ENCODE results near the gene HIPK3. TPM values are rescaled to one million over a fixed set of nuclear protein-coding genes. Genes with fewer than 3 reads are reported as not detected.

The HIPK3 gene
- total RNA-seq, 4 donors from 2014 or later: 85.2 to 283 (median 126) TPM

DNA sequence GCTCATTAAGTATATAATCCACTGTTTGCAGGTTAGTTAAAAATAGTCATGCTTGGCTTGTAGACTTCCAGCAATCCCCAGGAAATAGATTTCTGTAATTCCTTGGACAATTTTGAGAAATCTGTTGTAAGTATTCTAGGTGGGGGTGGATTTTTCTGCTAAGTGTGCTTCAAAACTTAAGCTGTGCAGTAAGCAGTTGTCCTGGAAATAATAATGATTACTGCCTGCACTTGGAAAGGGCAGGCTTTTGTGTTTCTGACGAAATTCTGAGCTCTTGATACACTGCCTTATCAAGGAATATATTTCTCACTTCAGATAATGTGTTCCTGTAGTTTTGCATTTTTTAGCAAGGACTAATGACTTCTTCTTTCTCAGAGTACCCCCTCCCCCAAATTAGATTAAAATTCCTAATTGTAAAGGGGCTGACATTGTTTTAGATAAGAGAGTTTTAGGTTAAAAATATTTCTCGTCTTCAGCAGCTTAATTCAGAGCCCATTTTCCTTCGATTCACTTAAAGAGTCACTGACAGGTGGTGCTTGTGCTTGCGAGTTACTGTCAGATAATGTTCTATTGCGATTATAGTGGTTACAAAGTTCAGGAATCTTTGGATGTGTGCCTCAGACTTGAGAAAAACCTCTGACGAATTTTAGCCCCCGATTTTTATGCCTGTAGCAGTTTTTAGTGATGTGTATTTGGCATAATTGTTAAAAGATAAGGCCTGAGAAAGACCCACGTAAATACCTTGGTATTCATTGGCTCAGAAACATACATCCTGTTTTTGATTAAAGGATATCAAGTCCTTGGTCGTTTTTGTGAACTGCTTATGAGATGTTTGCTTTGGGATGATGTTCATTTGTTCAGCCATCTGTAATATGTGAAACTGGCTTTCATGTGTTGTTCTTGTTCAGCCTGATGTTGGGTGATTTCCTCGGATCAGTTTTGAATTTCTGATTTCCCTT lies 120.5 kb downstream of the HIPK3 start:
- TF ChIP-seq, protein P1, sequence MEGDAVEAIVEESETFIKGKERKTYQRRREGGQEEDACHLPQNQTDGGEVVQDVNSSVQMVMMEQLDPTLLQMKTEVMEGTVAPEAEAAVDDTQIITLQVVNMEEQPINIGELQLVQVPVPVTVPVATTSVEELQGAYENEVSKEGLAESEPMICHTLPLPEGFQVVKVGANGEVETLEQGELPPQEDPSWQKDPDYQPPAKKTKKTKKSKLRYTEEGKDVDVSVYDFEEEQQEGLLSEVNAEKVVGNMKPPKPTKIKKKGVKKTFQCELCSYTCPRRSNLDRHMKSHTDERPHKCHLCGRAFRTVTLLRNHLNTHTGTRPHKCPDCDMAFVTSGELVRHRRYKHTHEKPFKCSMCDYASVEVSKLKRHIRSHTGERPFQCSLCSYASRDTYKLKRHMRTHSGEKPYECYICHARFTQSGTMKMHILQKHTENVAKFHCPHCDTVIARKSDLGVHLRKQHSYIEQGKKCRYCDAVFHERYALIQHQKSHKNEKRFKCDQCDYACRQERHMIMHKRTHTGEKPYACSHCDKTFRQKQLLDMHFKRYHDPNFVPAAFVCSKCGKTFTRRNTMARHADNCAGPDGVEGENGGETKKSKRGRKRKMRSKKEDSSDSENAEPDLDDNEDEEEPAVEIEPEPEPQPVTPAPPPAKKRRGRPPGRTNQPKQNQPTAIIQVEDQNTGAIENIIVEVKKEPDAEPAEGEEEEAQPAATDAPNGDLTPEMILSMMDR (IDR thresholded peaks at IDR 0.05 in 4 of 5, conservative IDR thresholded peaks at IDR 0.05 in 1 of 5): no peak
- TF ChIP-seq POLR2A (IDR thresholded peaks at IDR 0.05): no peak
- Histone ChIP-seq H3K4me1 (no peaks in the 10 kb centered on the region), H3K36me3 (no peaks in the 10 kb centered on the region), H3K27me3 (peaks cover 8 to 20% (median 11%) of the 10 kb centered on the region in 3 donors), H3K4me3 (no peak overlapping the region), H3K9me3 (no peaks in the 10 kb centered on the region), H3K27ac (no peak overlapping the region)
- in situ Hi-C loops (cut with MboI; ENCODE audit: low sequenced_read_pairs in 4 of 4) (no loop called here), intact Hi-C loops (cut with DNase I; ENCODE audit: low total_unique reads) (no loop called here)
- ATAC-seq (no peak), DNase-seq (no peak)

DNA sequence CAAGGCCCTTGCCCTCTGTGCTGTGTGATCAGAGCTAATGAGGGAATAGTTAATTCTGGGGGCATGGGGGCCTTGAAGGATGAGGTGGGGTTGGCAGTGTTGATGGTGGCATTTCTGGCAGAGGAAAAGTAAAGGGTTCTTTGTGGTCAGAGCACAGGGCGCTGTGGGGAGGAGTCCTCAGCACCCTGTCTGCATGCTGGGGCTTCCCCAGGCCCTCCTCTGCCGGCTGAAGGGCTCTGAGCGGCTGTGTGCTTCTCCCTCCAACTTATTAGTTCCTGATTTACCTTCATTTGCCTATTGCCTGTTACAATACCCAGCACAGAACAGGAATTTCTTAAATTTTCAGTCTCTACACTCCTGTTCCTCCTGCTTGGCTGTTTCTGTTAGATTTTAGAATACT lies 122.8 kb downstream of the HIPK3 start:
- in situ Hi-C loops (cut with MboI; ENCODE audit: low sequenced_read_pairs in 4 of 4): no loop called here
- H3K9me3 ChIP-seq: no peaks in the 10 kb centered on the region
- H3K36me3 ChIP-seq: no peaks in the 10 kb centered on the region
- DNase-seq (no peak), ATAC-seq (no peak)
- no peak overlapping the region for H3K27ac ChIP-seq
- no peak overlapping the region for H3K4me3 ChIP-seq
- H3K27me3 ChIP-seq: peaks cover 0 to 13% (median 8%) of the 10 kb centered on the region in 3 donors
- intact Hi-C loops (cut with DNase I; ENCODE audit: low total_unique reads): no loop called here
- no peak for TF ChIP-seq POLR2A (IDR thresholded peaks at IDR 0.05)
- TF ChIP-seq, protein P1 (IDR thresholded peaks at IDR 0.05 in 4 of 5, conservative IDR thresholded peaks at IDR 0.05 in 1 of 5): no peak
- no peaks in the 10 kb centered on the region for H3K4me1 ChIP-seq

DNA sequence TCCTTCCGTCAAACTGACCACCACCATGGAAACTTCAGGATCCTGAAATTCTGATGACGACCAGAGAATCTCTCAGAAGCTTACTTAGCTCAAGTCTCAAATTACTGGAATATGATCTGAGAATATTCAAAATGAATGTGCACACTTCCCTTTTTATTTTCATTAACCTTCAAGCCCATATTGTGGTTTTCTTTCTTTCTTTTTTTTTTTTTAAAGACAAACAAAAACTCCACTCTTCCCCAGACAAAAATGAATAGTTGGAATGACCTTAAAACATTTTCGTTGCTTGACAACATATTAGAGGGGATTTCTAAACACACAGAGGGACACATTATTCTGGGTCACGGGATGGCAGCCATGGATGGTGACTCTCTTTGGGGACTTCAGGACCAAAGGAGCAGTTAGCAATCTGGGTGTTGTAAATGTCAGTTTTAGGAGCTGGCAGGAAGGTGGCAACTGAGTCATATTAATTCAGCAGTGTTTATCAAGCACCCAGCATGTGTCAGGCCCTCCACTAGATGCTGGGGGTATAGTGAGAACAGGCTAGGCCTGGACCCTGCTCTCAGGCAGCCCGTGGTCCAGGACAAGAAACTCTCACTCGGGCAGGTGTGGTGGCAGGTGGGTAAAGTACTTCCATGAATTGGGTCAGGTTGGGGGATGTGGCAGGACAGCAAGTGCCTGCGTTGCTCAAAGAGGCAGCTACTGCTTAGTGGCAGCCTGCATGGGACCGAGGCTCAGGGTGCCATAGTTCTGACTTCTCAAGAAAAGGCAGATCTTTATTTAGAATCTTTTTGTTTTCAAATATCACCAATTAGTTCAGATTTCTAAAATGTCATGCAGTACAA lies 126.1 kb downstream of the HIPK3 start:
- no peak for TF ChIP-seq POLR2A (IDR thresholded peaks at IDR 0.05)
- TF ChIP-seq, protein P1 (IDR thresholded peaks at IDR 0.05 in 4 of 5, conservative IDR thresholded peaks at IDR 0.05 in 1 of 5): no peak
- Histone ChIP-seq H3K27me3 (peaks cover 0 to 7% (median 0%) of the 10 kb centered on the region in 3 donors), H3K9me3 (peaks cover 0 to 4% (median 0%) of the 10 kb centered on the region in 3 donors), H3K27ac (no peak overlapping the region), H3K36me3 (no peaks in the 10 kb centered on the region), H3K4me3 (no peak overlapping the region), H3K4me1 (no peaks in the 10 kb centered on the region)
- intact Hi-C loops (cut with DNase I; ENCODE audit: low total_unique reads) (no loop called here), in situ Hi-C loops (cut with MboI; ENCODE audit: low sequenced_read_pairs in 4 of 4) (no loop called here)
- DNase-seq: no peak
- ATAC-seq: no peak

DNA sequence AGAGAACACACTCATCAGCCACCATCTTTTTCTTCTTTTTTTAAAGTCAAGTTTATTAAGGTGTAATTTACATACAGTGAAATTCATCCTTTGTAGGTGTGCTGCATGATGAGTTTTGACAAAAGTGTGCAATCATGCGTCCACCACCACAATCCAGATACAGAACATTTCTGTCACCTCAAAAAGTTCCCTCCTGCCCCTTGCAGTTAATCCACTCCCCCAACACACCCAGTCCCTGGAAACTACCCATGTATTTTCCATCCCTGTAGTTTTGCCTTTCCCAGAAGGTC lies 126.7 kb downstream of the HIPK3 start:
- Histone ChIP-seq H3K9me3 (peaks cover 0 to 4% (median 0%) of the 10 kb centered on the region in 3 donors), H3K36me3 (no peaks in the 10 kb centered on the region), H3K27me3 (peaks cover 0 to 7% (median 0%) of the 10 kb centered on the region in 3 donors), H3K4me3 (no peak overlapping the region), H3K27ac (no peak overlapping the region), H3K4me1 (no peaks in the 10 kb centered on the region)
- no peak for ATAC-seq
- intact Hi-C loops (cut with DNase I; ENCODE audit: low total_unique reads): no loop called here
- no peak for DNase-seq
- TF ChIP-seq, protein P1 (IDR thresholded peaks at IDR 0.05 in 4 of 5, conservative IDR thresholded peaks at IDR 0.05 in 1 of 5): no peak
- in situ Hi-C loops (cut with MboI; ENCODE audit: low sequenced_read_pairs in 4 of 4): no loop called here

Measured in gastrocnemius medialis (tissue), 4 donors.